ENCODE data around the gene SLC41A2. TPM values are rescaled to one million over a fixed set of nuclear protein-coding genes. Genes with fewer than 3 reads are reported as not detected.
A peak's percentile ranks its signal among the peaks of the same experiment; 100 is the strongest.

The SLC41A2 gene
- polyA plus RNA-seq, 1 experiment, result 3.6 TPM

DNA sequence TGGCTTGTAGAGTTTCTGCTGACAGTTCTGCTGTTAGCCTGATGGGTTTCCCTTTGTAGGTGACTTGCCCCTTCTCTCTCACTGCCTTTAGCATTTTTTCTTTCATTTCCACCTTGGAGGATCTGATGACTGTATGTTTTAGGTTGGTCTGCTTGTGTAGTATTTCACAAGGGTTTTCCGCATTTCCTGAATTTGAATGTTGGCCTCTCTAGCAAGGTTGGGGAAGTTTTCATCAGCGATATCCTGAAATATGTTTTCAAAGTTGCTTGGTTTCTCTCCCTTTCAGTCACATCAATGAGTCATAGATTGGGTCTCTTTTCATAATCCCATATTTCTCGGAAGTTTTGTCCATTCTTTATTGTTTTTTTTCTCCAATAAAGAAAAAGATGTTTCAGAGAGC lies 39.5 kb upstream of the SLC41A2 start:
- no peaks in the 10 kb centered on the region for H3K27me3 ChIP-seq (ENCODE audit: control insufficient read depth, insufficient read depth, low read length)
- CTCF ChIA-PET, result no interaction called here
- H3K9me3 ChIP-seq (ENCODE audit: control insufficient read depth, insufficient read depth, low read length), result no peaks in the 10 kb centered on the region
- no peak overlapping the region for H3K27ac ChIP-seq (ENCODE audit: low read depth, low read length)
- TF ChIP-seq, protein P1, sequence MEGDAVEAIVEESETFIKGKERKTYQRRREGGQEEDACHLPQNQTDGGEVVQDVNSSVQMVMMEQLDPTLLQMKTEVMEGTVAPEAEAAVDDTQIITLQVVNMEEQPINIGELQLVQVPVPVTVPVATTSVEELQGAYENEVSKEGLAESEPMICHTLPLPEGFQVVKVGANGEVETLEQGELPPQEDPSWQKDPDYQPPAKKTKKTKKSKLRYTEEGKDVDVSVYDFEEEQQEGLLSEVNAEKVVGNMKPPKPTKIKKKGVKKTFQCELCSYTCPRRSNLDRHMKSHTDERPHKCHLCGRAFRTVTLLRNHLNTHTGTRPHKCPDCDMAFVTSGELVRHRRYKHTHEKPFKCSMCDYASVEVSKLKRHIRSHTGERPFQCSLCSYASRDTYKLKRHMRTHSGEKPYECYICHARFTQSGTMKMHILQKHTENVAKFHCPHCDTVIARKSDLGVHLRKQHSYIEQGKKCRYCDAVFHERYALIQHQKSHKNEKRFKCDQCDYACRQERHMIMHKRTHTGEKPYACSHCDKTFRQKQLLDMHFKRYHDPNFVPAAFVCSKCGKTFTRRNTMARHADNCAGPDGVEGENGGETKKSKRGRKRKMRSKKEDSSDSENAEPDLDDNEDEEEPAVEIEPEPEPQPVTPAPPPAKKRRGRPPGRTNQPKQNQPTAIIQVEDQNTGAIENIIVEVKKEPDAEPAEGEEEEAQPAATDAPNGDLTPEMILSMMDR (IDR thresholded peaks at IDR 0.05; ENCODE audit: low read depth, low read length), result no peak
- no peak for DNase-seq (ENCODE audit: low read depth, low spot score)
- H3K4me3 ChIP-seq (ENCODE audit: low read depth, low read length), result no peak overlapping the region
- POLR2A ChIA-PET, result no interaction called here

- CTCF ChIA-PET, result no interaction called here
- POLR2A ChIA-PET, result no interaction called here
Observed at GRCh38 chr12:104994336-104994735, 36.2 kb upstream of the SLC41A2 start.

DNA sequence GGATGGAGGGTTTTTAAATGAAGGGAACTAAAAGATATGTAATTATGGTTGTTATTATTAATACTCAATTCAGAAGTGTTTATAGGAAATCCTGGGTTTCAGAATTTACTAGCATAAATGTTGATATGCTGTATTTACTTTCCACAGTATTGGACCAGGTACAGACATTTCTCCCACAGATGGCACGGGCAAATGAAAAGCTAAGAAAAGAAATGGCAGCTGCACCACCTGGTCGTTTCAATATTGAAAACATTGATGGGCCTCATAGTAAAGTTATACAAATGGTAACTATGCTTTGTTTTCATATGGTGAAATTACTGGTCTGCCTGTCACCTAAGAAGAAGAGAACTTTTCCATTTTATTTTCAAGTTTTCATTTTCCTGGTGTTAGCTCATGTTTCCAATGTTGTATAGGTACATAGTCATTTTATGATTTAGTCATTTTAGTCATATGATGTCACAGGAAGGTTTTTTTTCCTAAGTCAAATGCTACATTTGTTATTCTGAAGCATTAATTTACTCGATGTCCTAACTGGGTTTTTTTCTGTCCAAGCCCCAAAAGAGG lies 33.6 kb upstream of the SLC41A2 start:
- TF ChIP-seq, protein P1 (IDR thresholded peaks at IDR 0.05; ENCODE audit: low read depth, low read length), result no peak
- CTCF ChIA-PET, result interaction anchor here (0.9 kb wide), 1 partner anchor 610 kb away, joined by 3 read pairs; no protein-coding TSS in a partner anchor
- Histone ChIP-seq H3K9me3 (ENCODE audit: control insufficient read depth, insufficient read depth, low read length) (no peaks in the 10 kb centered on the region), H3K4me3 (ENCODE audit: low read depth, low read length) (no peak overlapping the region), H3K27ac (ENCODE audit: low read depth, low read length) (no peak overlapping the region), H3K27me3 (ENCODE audit: control insufficient read depth, insufficient read depth, low read length) (no peaks in the 10 kb centered on the region)
- no peak for DNase-seq (ENCODE audit: low read depth, low spot score)
- POLR2A ChIA-PET, result no interaction called here

More at GRCh38 chr12:104994336-104994735, 36.2 kb upstream of the SLC41A2 start:
- H3K4me3 ChIP-seq (ENCODE audit: low read depth, low read length), result no peak overlapping the region
- H3K9me3 ChIP-seq (ENCODE audit: control insufficient read depth, insufficient read depth, low read length), result no peaks in the 10 kb centered on the region
- no peaks in the 10 kb centered on the region for H3K27me3 ChIP-seq (ENCODE audit: control insufficient read depth, insufficient read depth, low read length)
- DNase-seq (ENCODE audit: low read depth, low spot score), result no peak
- TF ChIP-seq, protein P1 (IDR thresholded peaks at IDR 0.05; ENCODE audit: low read depth, low read length), result no peak
- no peak overlapping the region for H3K27ac ChIP-seq (ENCODE audit: low read depth, low read length)

- H3K9me3 ChIP-seq (ENCODE audit: control insufficient read depth, insufficient read depth, low read length), result no peaks in the 10 kb centered on the region
- TF ChIP-seq, protein P1 (IDR thresholded peaks at IDR 0.05; ENCODE audit: low read depth, low read length), result no peak
- CTCF ChIA-PET, result interaction anchor here (0.9 kb wide), 1 partner anchor 609 kb away, joined by 3 read pairs; no protein-coding TSS in a partner anchor
- H3K27ac ChIP-seq (ENCODE audit: low read depth, low read length), result no peak overlapping the region
- H3K4me3 ChIP-seq (ENCODE audit: low read depth, low read length), result no peak overlapping the region
- POLR2A ChIA-PET, result no interaction called here
- no peaks in the 10 kb centered on the region for H3K27me3 ChIP-seq (ENCODE audit: control insufficient read depth, insufficient read depth, low read length)
- DNase-seq (ENCODE audit: low read depth, low spot score), result no peak
Observed at GRCh38 chr12:104990950-104991349, 32.9 kb upstream of the SLC41A2 start.

- H3K4me3 ChIP-seq (ENCODE audit: low read depth, low read length), result peak within 1 kb of the TSS; percentile 83
- no peaks in the 10 kb centered on the region for H3K27me3 ChIP-seq (ENCODE audit: control insufficient read depth, insufficient read depth, low read length)
- POLR2A ChIA-PET, result no interaction called here
- TF ChIP-seq, protein P1 (IDR thresholded peaks at IDR 0.05; ENCODE audit: low read depth, low read length), result no peak
- no peak within 1 kb of the TSS for H3K27ac ChIP-seq (ENCODE audit: low read depth, low read length)
- CTCF ChIA-PET, result interaction anchor here (1.9 kb wide), 1 partner anchor 605 kb away, joined by 8 read pairs; no protein-coding TSS in a partner anchor
- no peaks in the 10 kb centered on the region for H3K9me3 ChIP-seq (ENCODE audit: control insufficient read depth, insufficient read depth, low read length)
- peak; percentile 42 for DNase-seq (ENCODE audit: low read depth, low spot score)
Observed at GRCh38 chr12:104986022-104986941, 28.2 kb upstream of the SLC41A2 start, which contains the start of gene NOPCHAP1. Gene NOPCHAP1, plus strand, starts transcription at chr12:104986316. Its CDS starts 37 bp downstream, at chr12:104986353.
